GM20431 (cell line): Measurements from ENCODE around the gene SNX4.
"Not testable (repeated sequence)": the region's sequence is repeated elsewhere in the genome, so short reads cannot be mapped to it uniquely, and the experiment has no call there.

Source experiments
- in situ Hi-C: fragments of 300-500 bp; cut with MseI, MboI; formaldehyde crosslinking; loops from one replicate; pipeline ENCODE4 v1.15.0; 2020; ENCODE audit warnings: low sequenced_read_pairs; ENCODE audit not compliant: unreplicated experiment

Gene SNX4

DNA sequence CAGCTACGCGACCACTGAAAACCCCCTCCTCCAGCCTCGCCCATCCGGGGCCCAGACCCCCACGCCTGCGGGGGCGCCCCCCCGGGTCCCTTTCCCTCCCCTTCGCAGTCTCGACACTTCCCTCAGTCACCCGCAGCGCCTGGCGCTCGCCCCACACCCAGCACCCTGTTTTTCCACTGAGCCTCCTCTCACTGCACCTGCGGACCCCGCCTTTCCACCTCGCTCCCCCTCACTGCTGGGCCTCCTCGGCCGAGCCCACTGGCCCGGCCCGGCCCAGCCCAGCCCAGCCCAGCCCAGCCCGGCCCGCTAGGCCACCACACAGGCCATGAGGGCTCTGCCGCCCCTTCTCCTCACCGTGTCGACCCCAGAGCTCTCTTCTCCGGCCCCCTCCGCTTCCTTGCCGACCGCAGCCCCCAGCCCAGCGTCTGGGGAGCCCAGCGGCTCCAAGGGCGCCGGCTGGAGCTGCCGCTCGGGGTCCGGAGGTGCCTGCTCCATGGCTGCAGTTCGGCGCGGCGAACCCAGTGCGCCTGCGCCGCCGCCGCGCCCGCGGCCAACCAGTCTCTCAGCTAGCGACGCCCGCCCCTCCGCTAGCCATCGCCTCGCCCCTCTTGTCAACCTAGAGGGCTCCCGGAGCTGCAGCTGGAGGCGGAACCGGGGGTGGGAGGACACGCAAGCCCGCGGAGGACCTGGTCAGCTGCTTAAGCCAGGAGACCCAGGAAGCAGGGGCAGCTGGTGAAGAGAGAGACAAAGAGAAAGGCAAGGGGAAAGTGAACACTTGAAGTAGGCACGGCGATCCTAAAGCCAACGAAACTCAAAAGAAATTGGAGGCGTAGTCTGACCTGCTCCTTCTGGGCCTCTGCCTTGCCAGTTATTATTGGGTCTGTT is at the start of gene SNX4:
Gene SNX4, minus strand, starts transcription at position 525 of the 885 bp plus-strand sequence. Its CDS starts 30 bp downstream, at position 495.
- in situ Hi-C loops = no loop called here

DNA sequence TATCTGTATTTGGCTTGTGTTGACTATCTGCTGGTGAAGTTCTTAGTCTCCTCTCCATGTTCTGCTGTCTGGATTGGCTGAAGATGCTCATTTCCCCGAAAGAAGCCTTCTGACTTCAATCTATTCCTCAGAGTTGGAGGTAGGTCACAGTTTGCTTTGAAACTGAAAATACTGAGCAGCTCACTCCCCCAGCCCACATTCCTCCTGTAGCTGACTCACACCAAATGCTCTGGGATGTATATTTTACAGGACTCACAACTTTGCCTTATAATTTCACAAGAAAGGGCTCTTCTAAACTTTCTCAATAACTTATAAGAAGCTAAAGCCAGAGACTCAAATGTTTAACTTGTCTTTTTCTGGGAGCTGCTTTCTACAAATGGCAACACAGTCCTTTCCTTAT is 36.3 kb upstream of the SNX4 start:
- in situ Hi-C loops = no loop called here

DNA sequence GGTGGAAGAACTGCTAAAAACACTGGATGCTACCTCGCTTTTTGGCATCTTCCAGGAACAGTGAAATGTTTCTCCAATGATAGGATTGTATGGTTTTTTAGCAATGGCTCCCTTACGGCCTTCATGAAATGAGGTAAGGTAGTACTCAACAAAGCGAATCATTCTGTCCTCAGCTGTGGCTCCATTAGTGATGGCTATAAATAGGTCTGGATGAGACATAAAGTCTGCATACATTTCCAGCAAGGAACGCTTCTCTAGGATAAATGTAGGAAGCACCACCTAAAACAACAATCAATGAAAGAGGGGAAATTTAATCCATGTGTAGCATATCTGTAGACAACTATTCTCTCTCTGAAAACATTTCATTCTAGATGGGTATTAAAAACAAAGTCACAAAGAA is 32.4 kb upstream of the SNX4 start:
- in situ Hi-C loops = no loop called here

DNA sequence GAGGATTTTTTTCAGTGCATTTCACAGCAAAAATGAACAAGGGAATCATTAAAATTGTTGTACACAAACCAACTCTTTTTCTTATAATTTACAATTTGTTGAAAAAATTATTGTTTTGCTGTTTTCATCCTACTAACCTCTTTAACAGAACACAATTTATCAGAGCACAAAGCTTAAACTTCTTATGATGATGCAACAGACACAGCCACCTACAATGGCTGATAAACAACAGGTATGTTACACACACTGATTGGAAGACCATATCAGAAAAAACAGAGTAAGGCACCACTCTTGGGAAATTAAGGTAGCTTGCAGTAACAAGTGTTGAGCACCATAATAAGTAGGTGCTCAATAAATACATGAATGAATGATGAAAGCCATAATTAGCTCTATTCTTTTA is 8.9 kb upstream of the SNX4 start:
- in situ Hi-C loops = no loop called here

DNA sequence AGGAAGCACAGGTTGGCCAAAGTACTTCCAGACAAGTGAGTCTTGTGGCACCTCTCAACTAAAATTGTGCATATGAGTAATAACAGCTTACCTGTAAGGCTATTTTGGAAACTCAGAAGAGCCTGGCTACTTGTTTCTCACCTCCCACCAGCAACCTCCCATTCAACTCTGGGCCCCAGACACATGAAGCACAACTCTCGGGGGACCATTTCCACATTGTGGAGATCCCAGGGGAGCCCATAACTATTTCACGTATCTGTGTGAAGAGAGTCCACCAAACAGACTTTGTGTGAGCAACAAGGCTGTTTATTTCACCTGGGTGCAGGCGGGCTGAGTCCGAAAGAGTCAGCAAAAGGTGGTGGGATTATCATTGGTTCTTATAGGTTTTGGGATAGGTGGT is 5.2 kb upstream of the SNX4 start:
- in situ Hi-C loops = no loop called here

DNA sequence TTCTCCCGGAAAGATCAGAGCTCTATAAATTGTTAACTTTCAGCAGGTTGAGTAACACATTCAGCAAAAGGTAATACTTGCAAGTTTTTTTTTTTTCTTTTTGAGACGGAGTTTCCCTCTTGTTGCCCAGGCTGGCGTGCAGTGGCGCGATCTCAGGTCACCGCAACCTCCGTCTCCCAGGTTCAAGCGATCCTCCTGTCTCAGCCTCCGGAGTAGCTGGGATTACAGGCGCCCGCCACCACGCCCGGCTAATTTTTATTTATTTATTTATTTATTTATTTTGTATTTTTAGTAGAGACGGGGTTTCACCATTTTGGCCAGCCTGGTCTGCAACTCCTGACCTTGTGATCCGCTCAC is 539 bp upstream of the SNX4 start:
- in situ Hi-C loops = not testable (repeated sequence)

DNA sequence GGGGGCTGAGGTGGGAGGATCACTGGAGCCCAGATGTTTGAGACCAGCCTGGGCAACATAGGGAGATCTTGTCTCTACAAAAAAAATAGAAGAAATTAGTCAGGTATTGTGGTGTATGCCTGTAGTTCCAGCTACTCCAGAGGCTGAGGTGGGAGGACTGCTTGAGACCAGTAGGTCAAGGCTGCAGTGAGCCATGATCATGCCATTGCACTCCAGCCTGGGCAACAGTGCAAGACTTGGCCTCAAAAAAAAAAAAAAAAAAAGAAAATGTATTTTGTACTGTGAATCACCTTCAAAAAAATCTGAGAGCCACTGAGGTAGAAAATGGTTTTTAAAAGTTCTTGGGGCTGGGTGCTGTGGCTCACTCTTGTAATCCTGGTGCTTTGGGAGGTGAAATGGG is 4.6 kb downstream of the SNX4 start:
- in situ Hi-C loops = no loop called here

DNA sequence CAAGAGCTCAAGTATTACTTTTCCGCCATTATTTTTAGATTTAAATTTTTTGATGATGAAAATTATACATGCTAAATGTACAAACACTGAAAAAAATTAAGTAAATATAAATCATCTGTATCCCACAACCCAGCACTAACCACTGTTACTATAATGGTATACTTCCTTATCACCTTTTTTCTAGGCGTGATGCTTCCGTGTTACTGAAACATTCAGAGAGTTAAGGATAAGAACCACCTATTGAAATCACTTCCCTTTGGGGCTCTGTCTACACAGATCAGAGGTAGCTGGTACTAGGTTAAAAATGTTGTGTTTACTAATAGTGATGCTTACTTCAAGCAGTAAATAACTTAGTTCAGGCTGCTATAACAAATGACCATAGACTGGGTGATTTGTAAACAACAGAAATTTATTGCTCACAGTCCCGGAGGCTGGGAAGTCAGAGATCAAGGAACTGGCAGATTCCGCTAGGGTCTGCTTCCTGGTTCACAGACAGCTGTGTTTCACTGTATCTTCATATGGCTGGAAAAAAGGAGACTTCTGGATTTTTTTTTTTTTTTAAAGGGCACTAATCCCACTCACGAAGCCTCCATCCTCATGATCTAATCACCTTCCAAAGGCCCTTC is 6.4 kb downstream of the SNX4 start:
- in situ Hi-C loops = no loop called here

DNA sequence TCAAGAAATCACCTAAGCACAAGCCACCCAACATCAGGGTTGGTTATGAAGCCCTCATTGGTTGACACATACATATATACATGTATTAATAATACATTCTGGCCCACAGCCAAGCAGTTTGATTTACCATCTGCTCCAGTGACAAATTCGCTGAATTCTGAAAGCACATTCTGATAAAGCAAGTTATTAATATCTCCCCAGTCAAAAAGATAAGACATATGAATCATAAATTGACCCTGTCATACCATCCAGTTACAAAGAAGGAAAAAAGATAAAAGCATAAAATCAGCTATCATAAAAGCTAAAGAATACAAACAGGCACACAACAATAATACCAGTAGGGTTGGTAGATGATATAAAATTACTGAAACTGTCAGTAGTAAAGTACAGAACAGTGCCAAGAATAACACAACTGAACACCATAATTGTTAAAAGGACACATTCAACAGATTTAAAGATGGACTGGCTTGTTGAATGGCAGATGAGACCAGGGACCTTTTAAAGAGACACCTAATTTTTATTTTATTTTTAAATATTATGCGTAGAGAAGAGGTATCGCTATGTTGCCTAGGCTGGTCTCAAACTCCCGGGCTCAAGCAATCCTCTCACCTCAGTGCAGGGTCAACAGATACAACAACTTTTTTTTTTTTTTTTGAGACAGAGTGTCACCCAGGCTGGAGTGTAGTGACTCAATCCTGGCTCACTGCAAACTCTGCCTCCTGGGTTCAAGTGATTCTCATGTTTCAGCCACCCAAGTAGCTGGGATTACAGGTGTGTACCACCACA is 7.7 kb downstream of the SNX4 start:
- in situ Hi-C loops = no loop called here

DNA sequence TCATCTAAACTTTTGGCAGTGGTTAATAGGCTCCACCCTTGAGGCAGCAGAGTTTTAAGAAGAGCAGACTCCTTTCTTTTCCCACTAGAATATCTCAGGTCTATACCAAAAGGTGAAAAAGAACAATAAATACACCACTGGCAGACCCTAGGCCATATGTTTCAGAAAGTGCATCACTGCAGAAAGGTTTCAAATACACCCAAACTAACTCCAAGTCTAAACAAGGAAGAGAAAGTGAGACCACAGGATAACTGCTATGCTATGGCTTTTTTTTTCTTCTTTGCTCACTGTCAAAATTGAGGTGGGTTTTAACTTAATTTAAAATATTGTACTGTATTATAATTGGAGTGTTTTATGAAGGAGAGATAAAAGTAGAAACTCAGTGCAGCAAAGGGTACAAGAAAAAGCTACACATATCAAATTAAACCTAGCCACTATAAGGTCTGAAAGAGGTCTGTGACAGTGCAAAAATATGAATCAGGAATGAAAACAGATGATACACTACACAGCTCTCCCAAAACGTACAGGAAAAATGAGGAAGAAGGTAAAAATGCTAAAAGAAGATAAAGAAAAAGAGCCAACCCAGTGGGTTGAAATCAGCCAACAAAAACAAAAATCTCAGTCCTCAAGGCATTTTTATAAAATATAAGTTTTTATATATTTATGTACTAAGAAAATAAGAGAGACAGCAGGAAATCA is 8.4 kb downstream of the SNX4 start:
- in situ Hi-C loops = no loop called here

DNA sequence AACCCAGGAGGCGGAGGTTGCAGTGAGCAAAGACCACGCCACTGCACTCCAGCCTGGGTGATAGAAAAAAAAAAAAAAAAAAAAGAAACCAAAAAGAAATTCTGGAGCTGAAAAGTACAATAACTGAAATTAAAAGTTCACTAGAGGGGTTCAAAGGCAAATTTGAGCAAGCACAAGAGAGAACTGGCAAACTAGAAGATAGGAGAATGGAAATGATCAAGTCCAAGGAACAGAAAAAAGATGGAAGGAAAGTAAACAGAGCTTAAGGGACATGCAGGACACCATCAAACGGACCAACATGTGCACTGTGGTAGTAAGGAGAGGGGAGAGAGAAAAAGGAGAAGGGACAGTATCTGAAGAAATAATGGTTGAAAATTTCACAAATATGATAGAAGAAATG is 12.9 kb downstream of the SNX4 start:
- in situ Hi-C loops = no loop called here

DNA sequence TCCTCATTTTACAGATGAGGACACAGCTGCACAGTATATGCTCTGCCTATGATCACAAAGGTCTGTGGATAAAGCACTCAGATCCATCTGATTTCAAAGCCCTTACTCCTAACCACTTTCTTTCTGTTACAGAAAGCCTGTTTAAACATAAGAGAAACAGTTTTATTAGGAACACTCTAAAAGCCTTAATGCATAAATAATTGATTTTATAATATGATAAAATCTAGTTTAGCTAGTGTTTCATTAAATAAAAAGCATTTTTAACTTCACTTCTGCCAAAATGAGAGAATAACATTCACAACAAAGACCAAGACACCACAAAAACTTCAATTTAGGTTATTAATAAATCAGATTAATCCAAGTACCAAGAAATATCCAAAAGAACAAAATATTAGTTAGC is 21.4 kb downstream of the SNX4 start:
- in situ Hi-C loops = no loop called here

DNA sequence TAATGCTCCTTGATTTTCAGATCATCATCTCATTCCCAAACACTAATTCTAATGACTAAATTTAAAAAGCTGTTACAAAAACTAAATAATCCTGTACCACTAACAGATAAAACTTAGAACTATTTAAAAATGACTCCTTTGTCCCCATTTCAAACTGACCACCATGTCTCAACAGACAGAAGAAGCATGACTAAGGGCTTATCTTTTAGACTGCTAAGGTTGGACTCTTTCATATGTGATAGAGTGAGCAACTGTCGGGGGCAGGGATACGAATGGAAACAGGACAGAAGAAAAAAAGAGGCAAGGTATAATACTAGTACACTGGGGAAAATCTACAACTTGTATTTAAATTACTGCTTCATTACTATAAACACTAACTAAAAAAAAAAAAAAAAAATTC is 23.3 kb downstream of the SNX4 start:
- in situ Hi-C loops = no loop called here

DNA sequence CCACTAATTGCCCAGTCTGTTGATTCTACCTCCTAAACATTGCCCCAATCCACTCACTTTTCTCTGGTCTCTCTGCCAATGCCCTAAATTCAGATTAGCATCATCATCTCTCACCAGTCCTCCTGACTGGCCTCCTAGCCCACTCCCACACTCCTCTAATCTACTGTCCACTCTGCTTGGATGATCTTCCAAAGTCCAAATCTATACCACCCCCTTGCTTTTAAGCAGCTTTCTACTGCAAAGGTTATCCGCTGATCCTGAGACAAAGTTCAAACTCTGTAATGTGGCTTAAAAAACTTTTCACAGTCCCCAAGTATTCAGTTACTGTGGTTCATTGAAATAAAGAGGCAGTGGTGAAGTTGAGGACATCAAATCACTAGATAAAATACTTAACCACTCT is 37.6 kb downstream of the SNX4 start:
- in situ Hi-C loops = no loop called here

DNA sequence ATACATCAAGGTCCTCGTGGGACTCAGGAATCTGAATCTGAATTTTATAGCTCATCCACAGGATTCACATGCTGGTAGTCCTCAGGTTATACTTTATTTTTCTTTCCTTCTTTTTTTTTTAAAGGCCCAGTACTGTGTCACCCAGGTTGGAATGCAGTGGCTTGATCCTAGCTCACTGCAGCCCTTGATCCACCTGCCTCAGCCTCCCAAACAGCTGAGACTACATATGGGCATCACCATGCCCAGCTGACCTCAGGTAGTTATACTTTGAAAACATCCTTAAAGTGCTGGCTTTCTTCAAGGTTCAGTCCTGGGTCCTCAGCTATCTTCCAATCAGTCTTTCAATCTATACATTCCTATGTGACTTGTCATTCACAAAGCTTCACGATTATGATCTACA is 38.2 kb downstream of the SNX4 start:
- in situ Hi-C loops = no loop called here

DNA sequence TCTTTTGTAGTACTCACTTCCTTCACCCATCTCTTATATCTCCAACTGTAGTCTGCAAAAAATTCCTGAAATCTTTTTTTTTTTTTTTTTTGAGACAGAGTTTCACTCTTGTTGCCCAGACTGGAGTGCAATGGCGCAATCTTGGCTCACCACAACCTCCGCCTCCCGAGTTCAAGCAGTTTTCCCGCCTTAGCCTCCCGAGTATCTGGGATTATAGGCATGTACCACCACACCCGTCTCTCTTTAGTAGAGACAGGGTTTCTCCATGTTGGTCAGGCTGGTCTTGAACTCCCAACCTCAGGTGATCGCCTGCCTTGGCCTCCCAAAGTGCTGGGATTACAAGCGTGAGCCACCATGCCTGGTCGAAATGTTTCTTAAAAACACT is 38.6 kb downstream of the SNX4 start:
- in situ Hi-C loops = not testable (repeated sequence)

DNA sequence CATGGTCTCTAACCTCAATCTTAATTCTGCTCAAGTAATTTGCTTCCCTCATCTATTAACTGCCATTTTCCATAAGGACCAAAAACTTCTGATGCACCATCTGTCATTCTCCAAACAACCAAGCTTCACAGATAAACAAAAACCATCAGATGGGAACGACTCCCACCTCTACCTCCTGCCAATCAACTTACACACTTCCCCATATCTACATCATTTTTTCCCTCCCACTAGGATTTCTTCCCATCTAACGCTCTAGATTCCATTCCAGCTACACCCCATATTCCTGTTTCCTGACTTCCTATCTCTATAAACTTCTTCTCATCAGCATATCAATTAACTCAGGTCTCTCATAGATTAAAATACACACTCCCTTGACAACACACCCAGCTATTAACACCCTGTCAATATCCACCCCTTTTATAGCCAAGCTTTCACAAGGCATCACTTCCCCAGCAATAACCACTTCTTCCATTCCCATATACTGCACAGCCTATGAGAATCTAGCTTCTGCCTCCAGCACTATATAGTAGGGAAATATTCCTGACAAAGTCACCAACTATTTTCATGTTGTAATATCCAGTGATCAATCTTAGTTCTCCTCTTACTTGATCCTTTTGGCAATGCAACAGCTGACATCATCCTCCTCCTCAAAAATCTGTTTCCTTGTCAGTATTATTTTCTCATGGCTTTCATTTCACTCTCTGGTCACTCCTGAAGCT is 39.2 kb downstream of the SNX4 start:
- in situ Hi-C loops = no loop called here

DNA sequence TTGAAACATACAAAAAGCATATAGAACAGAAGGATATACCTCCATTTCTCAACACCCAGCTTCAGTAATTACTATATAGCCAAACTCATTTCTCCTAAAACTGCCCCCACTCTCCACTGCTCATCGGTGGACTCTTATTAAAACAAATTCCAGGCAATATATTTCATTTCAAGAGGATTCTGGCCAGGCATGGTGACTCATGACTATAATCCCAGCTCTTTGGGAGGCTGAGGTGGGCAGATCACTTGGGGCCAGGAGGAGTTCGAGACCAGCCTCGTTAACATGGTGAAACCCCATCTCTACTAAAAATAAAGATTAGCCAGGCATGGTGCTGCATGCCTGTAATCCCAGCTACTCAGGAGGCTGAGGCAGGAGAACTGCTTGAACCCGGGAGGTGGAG is 40.9 kb downstream of the SNX4 start:
- in situ Hi-C loops = no loop called here

DNA sequence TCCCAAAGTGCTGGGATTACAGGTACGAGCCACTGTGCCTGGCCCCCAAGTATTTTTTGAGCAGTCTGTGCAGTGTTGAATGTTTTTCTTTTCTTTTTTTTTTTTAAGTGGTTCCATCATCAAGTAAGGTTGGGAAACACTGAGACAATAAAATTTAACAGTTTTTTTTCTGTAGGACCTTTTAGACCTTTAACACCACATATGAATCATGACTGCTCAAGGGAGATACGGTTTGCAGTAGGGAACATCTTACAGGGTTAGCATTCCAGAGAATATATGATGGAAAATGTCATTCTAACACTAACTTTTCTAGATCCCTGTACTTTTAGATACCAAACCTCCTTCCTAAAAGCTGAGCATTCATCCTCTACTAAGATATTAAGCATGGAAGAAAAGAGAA is 41.7 kb downstream of the SNX4 start:
- in situ Hi-C loops = no loop called here

DNA sequence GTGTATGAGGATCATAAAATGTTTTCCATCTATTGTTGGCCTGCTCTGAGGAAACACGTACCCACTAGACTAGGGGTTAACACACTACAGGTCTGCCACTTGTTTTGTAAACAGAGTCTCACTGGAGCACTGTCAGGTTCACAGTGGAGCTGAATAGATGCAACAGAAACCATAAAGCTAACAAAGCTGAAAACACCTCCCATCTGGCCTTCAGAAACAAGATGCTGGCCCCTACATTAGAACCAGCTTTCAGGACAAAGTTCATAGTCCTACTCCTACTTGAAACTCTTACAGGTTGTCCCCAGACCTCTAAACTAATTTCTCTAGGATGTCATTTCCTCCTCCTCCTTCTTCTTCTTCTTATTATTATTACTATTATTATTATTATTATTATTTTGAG is 42.3 kb downstream of the SNX4 start:
- in situ Hi-C loops = no loop called here
